Measurements from ENCODE around the gene NHLRC2. TPM values are rescaled to one million over a fixed set of nuclear protein-coding genes. Genes with fewer than 3 reads are reported as not detected.

NHLRC2 gene
- total RNA-seq, 1 experiment from 2014 or later = 56.3 TPM

- Histone ChIP-seq H3K36me3 (ENCODE audit: control insufficient read depth in 1 of 2, insufficient read depth in 2 of 2, low read length in 2 of 2) (no peaks in the 10 kb centered on the region), H3K4me1 (ENCODE audit: control insufficient read depth in 1 of 2, insufficient read depth in 2 of 2, low read length in 2 of 2) (no peaks in the 10 kb centered on the region), H3K4me2 (ENCODE audit: low read length) (no peak overlapping the region), H3K4me3 (replicated peaks in 1 of 2; ENCODE audit: low read depth in 1 of 2, low read length in 2 of 2) (no peak overlapping the region), H3K79me2 (ENCODE audit: insufficient read depth, low read length) (no peaks in the 10 kb centered on the region), H4K20me1 (ENCODE audit: insufficient read depth) (no peaks in the 10 kb centered on the region), H3K27me3 (ENCODE audit: insufficient read depth, low read length) (no peaks in the 10 kb centered on the region), H3K9me3 (ENCODE audit: control insufficient read depth in 1 of 2, insufficient read depth in 1 of 2, low read depth in 1 of 2, low read length in 2 of 2) (no peaks in the 10 kb centered on the region), H3K9me2 (ENCODE audit: insufficient read depth) (no peaks in the 10 kb centered on the region), H3K27ac (ENCODE audit: low read depth, low read length) (no peak overlapping the region), H2AFZ (ENCODE audit: low read depth, low read length, poor library complexity, severe bottlenecking) (no peak overlapping the region), H3K9ac (ENCODE audit: low read length) (no peak overlapping the region)
- ChIA-PET POLR2A (no interaction called here), RAD21 (ENCODE audit: low non-redundant PET in 1 of 2, low total read pairs in 2 of 2, uncharacterized antibody in 2 of 2, unreplicated experiment in 2 of 2) (no interaction called here), CTCF (interaction anchor here (1.1 kb wide), 1 partner anchor 186 kb away, joined by 3 read pairs; no protein-coding TSS in a partner anchor)
- no peak for ATAC-seq
- BruUV-seq (replicated peaks) = no TSS peak
- intact Hi-C loops (cut with micrococcal nuclease) = no loop called here
- no peak for DNase-seq (ENCODE audit: low read depth, low spot score)
- TF ChIP-seq ZNF274 (IDR thresholded peaks at IDR 0.05; ENCODE audit: low read depth, low read length) = no peak
- TF ChIP-seq YY1 (IDR thresholded peaks at IDR 0.05; ENCODE audit: extremely low read depth, insufficient replicate concordance, low read depth, low read length) = no peak
These were observed 63.2 kb downstream of the NHLRC2 start for GRCh38 chr10:113917636-113918035.

GRCh38 chr10:113920114-113920513, 65.7 kb downstream of the NHLRC2 start:
- no peak for TF ChIP-seq SP1 (IDR thresholded peaks at IDR 0.05; ENCODE audit: low read depth)
- Histone ChIP-seq H3K4me3 (replicated peaks in 1 of 2; ENCODE audit: low read depth in 1 of 2, low read length in 2 of 2) (no peak overlapping the region), H3K4me1 (ENCODE audit: control insufficient read depth in 1 of 2, insufficient read depth in 2 of 2, low read length in 2 of 2) (no peaks in the 10 kb centered on the region), H2AFZ (ENCODE audit: low read depth, low read length, poor library complexity, severe bottlenecking) (no peak overlapping the region), H3K36me3 (ENCODE audit: control insufficient read depth in 1 of 2, insufficient read depth in 2 of 2, low read length in 2 of 2) (no peaks in the 10 kb centered on the region), H3K27me3 (ENCODE audit: insufficient read depth, low read length) (no peaks in the 10 kb centered on the region), H3K9me3 (ENCODE audit: control insufficient read depth in 1 of 2, insufficient read depth in 1 of 2, low read depth in 1 of 2, low read length in 2 of 2) (no peaks in the 10 kb centered on the region; a peak in 1 of 4 replicates), H3K4me2 (ENCODE audit: low read length) (no peak overlapping the region), H3K9ac (ENCODE audit: low read length) (no peak overlapping the region), H3K79me2 (ENCODE audit: insufficient read depth, low read length) (no peaks in the 10 kb centered on the region), H3K27ac (ENCODE audit: low read depth, low read length) (no peak overlapping the region), H3K9me2 (ENCODE audit: insufficient read depth) (no peaks in the 10 kb centered on the region), H4K20me1 (ENCODE audit: insufficient read depth) (no peaks in the 10 kb centered on the region)
- ATAC-seq (no peak), DNase-seq (ENCODE audit: low read depth, low spot score) (no peak)
- ChIA-PET CTCF (no interaction called here), POLR2A (no interaction called here), RAD21 (ENCODE audit: low non-redundant PET in 1 of 2, low total read pairs in 2 of 2, uncharacterized antibody in 2 of 2, unreplicated experiment in 2 of 2) (interaction anchor here in 1 of 2 experiments (0.7 kb wide), 1 partner anchor 149 kb away, joined by 3 read pairs; no protein-coding TSS in a partner anchor)
- BruUV-seq (replicated peaks) = no TSS peak
- intact Hi-C loops (cut with micrococcal nuclease) = no loop called here

Measured in HCT116 (cell line).